GM12891 (cell line): ENCODE data around the gene STAT1.

ENCODE experiments used
- PAX5 ChIP-seq: IDR thresholded peaks from 2 replicates; pipeline ENCODE4 v1.6.1; 2011; ENCODE audit warnings: low read length, moderate library complexity, mild to moderate bottlenecking; ENCODE audit not compliant: insufficient read depth, severe bottlenecking
- POLR2A ChIP-seq: IDR thresholded peaks from 2 replicates; pipeline ENCODE4 v1.6.1; 2011; ENCODE audit warnings: low read depth, low read length, control low read depth
- POLR2AphosphoS5 ChIP-seq: IDR thresholded peaks from 2 replicates; pipeline ENCODE4 v1.6.1; 2011; ENCODE audit warnings: low read depth, low read length, control low read depth
- POU2F2 ChIP-seq: IDR thresholded peaks from 2 replicates; pipeline ENCODE4 v1.6.1; 2011; ENCODE audit warnings: low read depth, mild to moderate bottlenecking, control low read depth, low read length, moderate library complexity
- SPI1 ChIP-seq: IDR thresholded peaks from 2 replicates; pipeline ENCODE4 v1.6.1; 2011; ENCODE audit warnings: low read depth, low read length, control low read depth
- TAF1 ChIP-seq: IDR thresholded peaks from 2 replicates; pipeline ENCODE4 v1.6.1; 2011; ENCODE audit warnings: low read depth, low read length, control low read depth

GRCh38 chr2:190987116-190987515, 26.9 kb downstream of the STAT1 start:
- TF ChIP-seq TAF1 (no peak), POLR2A (no peak), POLR2AphosphoS5 (peak; percentile 32), SPI1 (no peak), POU2F2 (no peak), PAX5 (no peak)
